Measurements from ENCODE around the gene UGGT2.
"Not testable (repeated sequence)": the region's sequence is repeated elsewhere in the genome, so short reads cannot be mapped to it uniquely, and the experiment has no call there.

DNA sequence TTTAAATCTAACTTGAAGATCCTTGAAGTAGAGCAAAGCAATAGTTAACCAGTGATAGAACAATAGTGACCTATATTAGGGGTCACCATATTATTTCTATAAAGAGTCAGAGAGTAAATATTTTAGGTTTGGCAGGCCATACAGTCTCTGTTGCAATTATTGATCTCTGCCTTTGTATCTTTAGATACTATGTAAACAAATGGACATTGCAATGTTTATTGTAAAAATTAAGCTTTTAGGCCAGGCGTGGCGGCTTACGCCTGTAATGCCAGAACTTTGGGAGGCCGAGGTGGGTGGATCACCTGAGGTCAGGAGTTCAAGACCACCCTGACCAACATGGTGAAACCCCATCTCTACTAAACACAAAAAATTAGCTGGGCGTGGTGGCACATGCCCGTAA is 80.5 kb downstream of the UGGT2 start:
- TF ChIP-seq POLR2A (IDR thresholded peaks at IDR 0.05; ENCODE audit: low read length); GATA1 (IDR thresholded peaks at IDR 0.05; ENCODE audit: low read depth, low read length): not testable (repeated sequence)

Data from erythroblast (primary cell).